Cardiac muscle cell (in vitro differentiated cells and primary cell): Measurements from ENCODE around the gene MAD1L1. TPM values are rescaled to one million over a fixed set of nuclear protein-coding genes. Genes with fewer than 3 reads are reported as not detected.

ENCODE experiments used
- DNase-seq, 2 donors: peaks; one replicate each; pipeline versions ENCODE4 v3.0.0 to v3.0.0-alpha.2; 2010 to 2017; ENCODE audit warnings: low read depth in 1 of 2, low spot score in 1 of 2
- H3K27ac ChIP-seq: fragments of 200-600 bp; sonication (generic); 2 replicates; pipeline ENCODE4 v1.5.1; 2016
- H3K27me3 ChIP-seq: fragments of 200-600 bp; sonication (generic); 2 replicates; pipeline ENCODE4 v1.6.0; 2016; ENCODE audit warnings: control low read depth
- H3K36me3 ChIP-seq: fragments of 200-600 bp; sonication (generic); 2 replicates; pipeline ENCODE4 v1.5.1; 2016; ENCODE audit warnings: control low read depth
- H3K4me1 ChIP-seq: fragments of 200-600 bp; sonication (generic); 2 replicates; pipeline ENCODE4 v1.8.1; 2017; ENCODE audit warnings: low read depth, mild to moderate bottlenecking, mixed run types
- H3K4me3 ChIP-seq: fragments of 200-600 bp; sonication (generic); 2 replicates; pipeline ENCODE4 v1.5.1; 2016; ENCODE audit warnings: mild to moderate bottlenecking
- H3K9me3 ChIP-seq: fragments of 200-600 bp; sonication (generic); 2 replicates; pipeline ENCODE4 v1.5.1; 2017; ENCODE audit warnings: low read depth, mild to moderate bottlenecking, control low read depth
- polyA plus RNA-seq: library from polyadenylated mRNA; unstranded; fragments of >200 nt; fragmentation: Nextera tagmentation; extraction: Ambion mirVana; gene quantifications from 2 replicates; pipeline ENCODE4 v1.2.1, GENCODE V29; 2016
- total RNA-seq: library from RNA; depleted of rRNA; stranded (reverse); fragments of >200 nt; gene quantifications from 2 replicates; pipeline ENCODE4 v1.2.3, GENCODE V29; 2016
- TF ChIP-seq, protein P1 (sequence below): IDR thresholded peaks from 2 replicates; pipeline ENCODE4 v1.5.1; 2012; ENCODE audit warnings: low read depth, mild to moderate bottlenecking, low read length

MAD1L1 gene
- total and polyA plus RNA-seq, 2 experiments from 2014 or later, result 38.3 to 56.2 TPM

- no peak overlapping the region for H3K4me3 ChIP-seq
- H3K27ac ChIP-seq, result no peak overlapping the region
- peaks cover 8% of the 10 kb centered on the region for H3K36me3 ChIP-seq
- H3K9me3 ChIP-seq, result no peaks in the 10 kb centered on the region
- DNase-seq, result no peak
- H3K27me3 ChIP-seq, result no peaks in the 10 kb centered on the region
- no peaks in the 10 kb centered on the region for H3K4me1 ChIP-seq
- TF ChIP-seq, protein P1, sequence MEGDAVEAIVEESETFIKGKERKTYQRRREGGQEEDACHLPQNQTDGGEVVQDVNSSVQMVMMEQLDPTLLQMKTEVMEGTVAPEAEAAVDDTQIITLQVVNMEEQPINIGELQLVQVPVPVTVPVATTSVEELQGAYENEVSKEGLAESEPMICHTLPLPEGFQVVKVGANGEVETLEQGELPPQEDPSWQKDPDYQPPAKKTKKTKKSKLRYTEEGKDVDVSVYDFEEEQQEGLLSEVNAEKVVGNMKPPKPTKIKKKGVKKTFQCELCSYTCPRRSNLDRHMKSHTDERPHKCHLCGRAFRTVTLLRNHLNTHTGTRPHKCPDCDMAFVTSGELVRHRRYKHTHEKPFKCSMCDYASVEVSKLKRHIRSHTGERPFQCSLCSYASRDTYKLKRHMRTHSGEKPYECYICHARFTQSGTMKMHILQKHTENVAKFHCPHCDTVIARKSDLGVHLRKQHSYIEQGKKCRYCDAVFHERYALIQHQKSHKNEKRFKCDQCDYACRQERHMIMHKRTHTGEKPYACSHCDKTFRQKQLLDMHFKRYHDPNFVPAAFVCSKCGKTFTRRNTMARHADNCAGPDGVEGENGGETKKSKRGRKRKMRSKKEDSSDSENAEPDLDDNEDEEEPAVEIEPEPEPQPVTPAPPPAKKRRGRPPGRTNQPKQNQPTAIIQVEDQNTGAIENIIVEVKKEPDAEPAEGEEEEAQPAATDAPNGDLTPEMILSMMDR, result no peak
Observed at GRCh38 chr7:2218444-2218785, 14.3 kb downstream of the MAD1L1 start.

GRCh38 chr7:2217716-2218443 lies 14.9 kb downstream of the MAD1L1 start:
- DNase-seq, result no peak
- Histone ChIP-seq H3K4me1 (no peaks in the 10 kb centered on the region), H3K4me3 (no peak overlapping the region)

DNA sequence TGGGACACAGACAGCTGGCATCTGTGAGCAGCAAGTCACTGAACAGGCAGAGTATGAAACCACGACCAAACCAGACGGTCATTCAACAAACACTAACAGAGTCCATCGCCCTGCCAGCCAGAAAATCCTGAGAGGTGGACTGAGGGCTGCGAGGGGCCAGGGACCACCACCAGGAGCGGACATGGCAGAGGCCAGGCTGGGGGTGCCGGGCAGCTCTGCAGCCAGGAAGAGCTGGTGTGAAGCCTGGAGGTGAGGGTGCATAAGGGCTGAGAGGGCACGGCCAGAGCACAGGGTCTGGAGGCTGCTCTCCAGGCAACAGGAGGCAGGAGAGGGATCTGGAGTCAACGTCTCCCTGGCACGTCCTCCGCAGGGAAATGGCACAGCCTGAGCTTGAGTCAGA lies 15.5 kb downstream of the MAD1L1 start:
- TF ChIP-seq, protein P1, result no peak
- Histone ChIP-seq H3K27me3 (no peaks in the 10 kb centered on the region), H3K36me3 (peaks cover 3% of the 10 kb centered on the region)

More at GRCh38 chr7:2217716-2218443, 14.9 kb downstream of the MAD1L1 start:
- TF ChIP-seq, protein P1, result no peak
- peaks cover 8% of the 10 kb centered on the region for H3K36me3 ChIP-seq
- H3K27ac ChIP-seq, result no peak overlapping the region
- no peaks in the 10 kb centered on the region for H3K9me3 ChIP-seq
- H3K27me3 ChIP-seq, result no peaks in the 10 kb centered on the region

DNA sequence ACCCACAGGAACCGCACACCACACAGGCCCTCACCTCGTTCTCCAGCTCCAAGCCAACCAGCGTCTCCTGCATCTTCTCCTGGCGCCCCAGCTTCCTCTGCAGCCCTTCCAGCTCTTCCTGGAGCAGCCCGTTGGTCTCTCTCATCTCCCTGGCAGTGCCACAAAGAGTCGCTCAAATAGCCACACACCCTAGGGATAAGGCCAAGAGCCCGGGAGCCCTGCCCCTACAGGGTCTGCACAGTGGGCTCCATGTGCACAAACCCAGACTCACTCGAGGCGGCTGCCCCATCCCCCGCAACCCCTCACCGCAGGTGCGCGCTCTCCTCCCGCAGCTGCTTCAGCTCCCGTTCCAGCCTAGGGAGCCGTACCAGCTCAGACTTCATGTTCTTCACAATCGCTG lies 16.9 kb downstream of the MAD1L1 start:
- H3K36me3 ChIP-seq, result peaks cover 6% of the 10 kb centered on the region
- no peaks in the 10 kb centered on the region for H3K9me3 ChIP-seq
- DNase-seq, result no peak
- no peaks in the 10 kb centered on the region for H3K4me1 ChIP-seq
- H3K4me3 ChIP-seq, result no peak overlapping the region
- no peak overlapping the region for H3K27ac ChIP-seq
- H3K27me3 ChIP-seq, result no peaks in the 10 kb centered on the region
- TF ChIP-seq, protein P1, result no peak

More for the DNA sequence above, 15.5 kb downstream of the MAD1L1 start:
- Histone ChIP-seq H3K9me3 (no peaks in the 10 kb centered on the region), H3K4me3 (no peak overlapping the region), H3K4me1 (no peaks in the 10 kb centered on the region), H3K27ac (no peak overlapping the region)
- DNase-seq, result no peak

- TF ChIP-seq, protein P1, result no peak
- Histone ChIP-seq H3K27me3 (no peaks in the 10 kb centered on the region), H3K9me3 (no peaks in the 10 kb centered on the region), H3K36me3 (peaks cover 6% of the 10 kb centered on the region), H3K27ac (no peak overlapping the region), H3K4me1 (no peaks in the 10 kb centered on the region), H3K4me3 (no peak overlapping the region)
- no peak for DNase-seq
Observed at GRCh38 chr7:2214636-2215035, 18.1 kb downstream of the MAD1L1 start.
